ENCODE data around the gene GALNT17.
"Not testable (repeated sequence)": the region's sequence is repeated elsewhere in the genome, so short reads cannot be mapped to it uniquely, and the experiment has no call there.

The GALNT17 gene

DNA sequence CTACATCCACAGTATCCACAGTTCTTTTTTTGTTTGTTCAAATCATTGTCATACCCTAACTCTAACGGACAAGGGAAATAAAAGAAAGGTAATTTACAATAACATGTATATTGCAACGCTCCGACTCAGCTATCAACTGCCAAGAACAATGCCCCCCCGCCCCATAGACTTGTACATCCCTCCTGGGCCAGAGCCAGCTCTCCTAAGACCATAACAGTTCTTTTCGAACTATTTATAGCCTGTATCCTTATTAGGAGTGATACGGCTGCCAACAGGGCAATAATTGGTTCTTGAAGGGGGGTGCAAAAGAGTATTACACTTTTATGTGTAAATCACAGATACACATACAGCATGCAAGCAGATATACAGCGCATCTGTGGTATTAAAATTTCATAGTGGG is 495.7 kb downstream of the GALNT17 start:
- Histone ChIP-seq H3K27me3 (replicated peaks; ENCODE audit: control insufficient read depth, insufficient read depth, low read length) (no peaks in the 10 kb centered on the region), H3K4me3 (replicated peaks; ENCODE audit: low read depth, low read length) (no peak overlapping the region), H3K36me3 (ENCODE audit: control insufficient read depth, insufficient read depth, low read length) (no peaks in the 10 kb centered on the region)
- no peak for TF ChIP-seq CTCF (IDR thresholded peaks at IDR 0.05; ENCODE audit: insufficient read depth, low read length, poor library complexity, severe bottlenecking)
- DNase-seq (ENCODE audit: extremely low read depth, insufficient read length) = no peak

- H3K27me3 ChIP-seq (replicated peaks; ENCODE audit: control insufficient read depth, insufficient read depth, low read length) = no peaks in the 10 kb centered on the region
- no peak for TF ChIP-seq CTCF (IDR thresholded peaks at IDR 0.05; ENCODE audit: insufficient read depth, low read length, poor library complexity, severe bottlenecking)
- H3K36me3 ChIP-seq (ENCODE audit: control insufficient read depth, insufficient read depth, low read length) = no peaks in the 10 kb centered on the region
- DNase-seq (ENCODE audit: extremely low read depth, insufficient read length) = no peak
- H3K4me3 ChIP-seq (replicated peaks; ENCODE audit: low read depth, low read length) = no peak overlapping the region
Observed at GRCh38 chr7:71630516-71630915, 498.6 kb downstream of the GALNT17 start.

DNA sequence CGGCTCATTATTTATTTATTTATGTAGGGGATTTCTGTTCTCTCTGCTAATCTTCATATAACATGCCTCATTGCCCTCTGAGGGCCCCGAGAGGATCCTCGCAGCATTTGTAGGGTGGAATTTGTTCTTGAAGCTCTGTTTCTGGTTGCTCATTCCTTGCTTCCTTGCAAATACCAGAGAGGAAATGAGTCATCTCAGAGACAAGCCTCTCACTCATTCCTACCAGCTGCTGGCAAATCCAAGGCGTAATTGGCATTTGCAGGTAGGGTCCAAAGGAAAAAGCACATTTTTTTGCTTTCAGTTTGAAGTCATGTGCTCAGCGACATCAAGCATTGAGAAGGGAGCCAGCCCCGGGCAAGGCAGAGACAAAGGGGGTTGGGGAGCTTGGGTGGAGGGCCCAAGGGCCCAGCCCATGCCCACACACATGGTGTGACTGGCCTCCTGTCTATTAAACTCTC is 501.6 kb downstream of the GALNT17 start:
- Histone ChIP-seq H3K36me3 (ENCODE audit: control insufficient read depth, insufficient read depth, low read length) (no peaks in the 10 kb centered on the region), H3K27me3 (replicated peaks; ENCODE audit: control insufficient read depth, insufficient read depth, low read length) (no peaks in the 10 kb centered on the region), H3K4me3 (replicated peaks; ENCODE audit: low read depth, low read length) (no peak overlapping the region)
- peak; percentile 3 for DNase-seq (ENCODE audit: extremely low read depth, insufficient read length)
- no peak for TF ChIP-seq CTCF (IDR thresholded peaks at IDR 0.05; ENCODE audit: insufficient read depth, low read length, poor library complexity, severe bottlenecking)

DNA sequence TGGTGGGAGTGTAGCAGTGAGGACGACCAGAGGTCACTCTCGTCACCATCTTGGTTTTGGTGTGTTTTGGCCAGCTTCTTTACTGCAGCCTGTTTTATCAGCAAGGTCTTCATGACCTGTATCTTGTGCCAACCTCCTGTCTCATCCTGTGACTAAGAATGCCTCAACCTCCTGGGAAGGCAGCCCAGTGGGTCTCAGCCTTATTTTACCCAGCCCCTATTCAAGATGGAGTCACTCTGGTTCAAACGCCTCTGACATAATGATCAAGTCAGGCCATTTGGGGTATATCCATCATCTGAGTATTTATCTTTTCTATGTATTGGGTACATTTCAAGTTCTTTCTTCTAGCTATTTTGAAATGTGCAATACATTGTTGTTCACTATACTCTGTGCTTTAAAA is 503.9 kb downstream of the GALNT17 start:
- not testable (repeated sequence) for H3K4me3 ChIP-seq (replicated peaks; ENCODE audit: low read depth, low read length); DNase-seq (ENCODE audit: extremely low read depth, insufficient read length); H3K27me3 ChIP-seq (replicated peaks; ENCODE audit: control insufficient read depth, insufficient read depth, low read length); H3K36me3 ChIP-seq (ENCODE audit: control insufficient read depth, insufficient read depth, low read length)

GRCh38 chr7:71636329-71636728 is 504.4 kb downstream of the GALNT17 start:
- Histone ChIP-seq H3K36me3 (ENCODE audit: control insufficient read depth, insufficient read depth, low read length) (no peaks in the 10 kb centered on the region), H3K4me3 (replicated peaks; ENCODE audit: low read depth, low read length) (no peak overlapping the region), H3K27me3 (replicated peaks; ENCODE audit: control insufficient read depth, insufficient read depth, low read length) (no peaks in the 10 kb centered on the region)
- DNase-seq (ENCODE audit: extremely low read depth, insufficient read length) = no peak
- no peak for TF ChIP-seq CTCF (IDR thresholded peaks at IDR 0.05; ENCODE audit: insufficient read depth, low read length, poor library complexity, severe bottlenecking)

DNA sequence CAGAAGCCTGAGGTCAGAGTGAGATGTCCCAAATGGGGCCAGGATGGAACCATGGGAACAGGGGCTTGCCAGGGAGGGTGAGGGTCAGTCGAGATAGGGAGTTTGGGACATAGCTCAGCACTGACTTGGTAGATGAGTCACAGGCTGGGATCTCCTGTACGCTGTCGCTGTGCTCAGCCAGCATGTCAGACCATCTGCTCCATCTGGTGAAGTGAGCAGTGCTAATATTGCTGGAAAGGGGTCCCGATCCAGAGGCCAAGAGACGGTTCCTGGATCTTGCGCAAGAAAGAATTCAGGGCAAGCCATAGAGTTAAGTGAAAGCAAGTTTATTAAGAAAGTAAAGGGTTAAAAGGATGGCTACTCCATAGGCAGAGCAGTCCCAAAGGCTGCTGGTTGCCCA is 505.6 kb downstream of the GALNT17 start:
- DNase-seq (ENCODE audit: extremely low read depth, insufficient read length) = no peak
- Histone ChIP-seq H3K27me3 (replicated peaks; ENCODE audit: control insufficient read depth, insufficient read depth, low read length) (no peaks in the 10 kb centered on the region), H3K36me3 (ENCODE audit: control insufficient read depth, insufficient read depth, low read length) (no peaks in the 10 kb centered on the region), H3K4me3 (replicated peaks; ENCODE audit: low read depth, low read length) (no peak overlapping the region)
- TF ChIP-seq CTCF (IDR thresholded peaks at IDR 0.05; ENCODE audit: insufficient read depth, low read length, poor library complexity, severe bottlenecking) = no peak
